Measurements from ENCODE around the gene GRM8. TPM values are rescaled to one million over a fixed set of nuclear protein-coding genes. Genes with fewer than 3 reads are reported as not detected.

The GRM8 gene
- total RNA-seq, 4 donors from 2014 or later: 1.0 to 5.0 TPM; not detected in 2

GRCh38 chr7:126557271-126557670 lies 695.5 kb downstream of the GRM8 start:
- Histone ChIP-seq H3K4me1 (no peaks in the 10 kb centered on the region), H3K36me3 (no peaks in the 10 kb centered on the region), H3K27ac (no peak overlapping the region), H3K4me3 (no peak overlapping the region), H3K9me3 (no peaks in the 10 kb centered on the region), H3K27me3 (no peaks in the 10 kb centered on the region)
- TF ChIP-seq, protein P1, sequence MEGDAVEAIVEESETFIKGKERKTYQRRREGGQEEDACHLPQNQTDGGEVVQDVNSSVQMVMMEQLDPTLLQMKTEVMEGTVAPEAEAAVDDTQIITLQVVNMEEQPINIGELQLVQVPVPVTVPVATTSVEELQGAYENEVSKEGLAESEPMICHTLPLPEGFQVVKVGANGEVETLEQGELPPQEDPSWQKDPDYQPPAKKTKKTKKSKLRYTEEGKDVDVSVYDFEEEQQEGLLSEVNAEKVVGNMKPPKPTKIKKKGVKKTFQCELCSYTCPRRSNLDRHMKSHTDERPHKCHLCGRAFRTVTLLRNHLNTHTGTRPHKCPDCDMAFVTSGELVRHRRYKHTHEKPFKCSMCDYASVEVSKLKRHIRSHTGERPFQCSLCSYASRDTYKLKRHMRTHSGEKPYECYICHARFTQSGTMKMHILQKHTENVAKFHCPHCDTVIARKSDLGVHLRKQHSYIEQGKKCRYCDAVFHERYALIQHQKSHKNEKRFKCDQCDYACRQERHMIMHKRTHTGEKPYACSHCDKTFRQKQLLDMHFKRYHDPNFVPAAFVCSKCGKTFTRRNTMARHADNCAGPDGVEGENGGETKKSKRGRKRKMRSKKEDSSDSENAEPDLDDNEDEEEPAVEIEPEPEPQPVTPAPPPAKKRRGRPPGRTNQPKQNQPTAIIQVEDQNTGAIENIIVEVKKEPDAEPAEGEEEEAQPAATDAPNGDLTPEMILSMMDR (IDR thresholded peaks at IDR 0.05): no peak
- TF ChIP-seq POLR2A (IDR thresholded peaks at IDR 0.05): no peak
- DNase-seq: no peak

- H3K9me3 ChIP-seq: no peaks in the 10 kb centered on the region
- no peak for DNase-seq
- H3K27me3 ChIP-seq: no peaks in the 10 kb centered on the region
- no peak overlapping the region for H3K27ac ChIP-seq
- TF ChIP-seq, protein P1 (IDR thresholded peaks at IDR 0.05): no peak
- TF ChIP-seq POLR2A (IDR thresholded peaks at IDR 0.05): no peak
- H3K4me1 ChIP-seq: no peaks in the 10 kb centered on the region
- H3K4me3 ChIP-seq: no peak overlapping the region
- no peaks in the 10 kb centered on the region for H3K36me3 ChIP-seq
These were observed 711.3 kb downstream of the GRM8 start for GRCh38 chr7:126541406-126541805.

DNA sequence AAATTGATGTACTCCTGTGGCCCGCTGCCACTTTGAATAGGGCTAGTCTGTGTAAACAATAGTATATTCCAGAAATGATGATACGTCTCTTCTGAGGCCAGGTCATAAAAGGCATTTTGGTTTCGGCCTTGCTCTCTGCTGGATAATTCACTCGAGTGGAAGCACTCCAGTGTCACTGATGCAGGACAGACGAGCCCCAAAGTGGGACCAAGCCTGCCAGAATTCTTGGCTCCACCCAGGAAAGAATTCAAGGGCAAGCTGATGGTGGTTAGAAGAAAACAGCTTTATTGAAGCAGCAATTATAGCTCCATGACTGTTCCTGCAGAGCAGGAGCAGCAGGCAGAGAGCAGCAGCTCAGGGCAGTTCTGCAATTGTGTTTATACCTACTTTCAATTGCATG lies 717.6 kb downstream of the GRM8 start:
- no peaks in the 10 kb centered on the region for H3K36me3 ChIP-seq
- no peaks in the 10 kb centered on the region for H3K9me3 ChIP-seq
- no peaks in the 10 kb centered on the region for H3K4me1 ChIP-seq
- TF ChIP-seq, protein P1 (IDR thresholded peaks at IDR 0.05): no peak
- no peak for TF ChIP-seq POLR2A (IDR thresholded peaks at IDR 0.05)
- DNase-seq: no peak
- no peak overlapping the region for H3K4me3 ChIP-seq
- no peak overlapping the region for H3K27ac ChIP-seq
- no peaks in the 10 kb centered on the region for H3K27me3 ChIP-seq

DNA sequence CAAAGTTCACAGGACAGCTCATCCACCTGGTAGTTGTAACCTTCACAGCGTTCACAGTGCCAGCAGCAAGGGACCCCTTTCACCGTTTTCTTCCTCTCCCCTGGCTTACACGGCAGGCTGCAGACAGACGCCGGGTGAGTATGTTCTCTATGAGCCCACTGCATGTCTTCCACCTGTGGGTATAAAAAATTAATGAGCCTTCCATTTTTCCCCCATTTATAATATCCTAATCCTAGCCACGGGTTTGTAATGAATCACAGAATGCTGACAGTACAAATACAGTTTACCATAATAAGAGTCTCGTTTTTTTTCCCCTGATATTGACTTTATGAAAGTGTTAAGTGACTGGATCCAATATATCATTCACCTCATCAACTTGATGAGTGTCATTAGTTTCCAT lies 719.0 kb downstream of the GRM8 start:
- Histone ChIP-seq H3K27me3 (no peaks in the 10 kb centered on the region), H3K27ac (no peak overlapping the region), H3K9me3 (no peaks in the 10 kb centered on the region), H3K36me3 (no peaks in the 10 kb centered on the region), H3K4me3 (no peak overlapping the region), H3K4me1 (no peaks in the 10 kb centered on the region)
- TF ChIP-seq, protein P1 (IDR thresholded peaks at IDR 0.05): no peak
- TF ChIP-seq POLR2A (IDR thresholded peaks at IDR 0.05): no peak
- no peak for DNase-seq

DNA sequence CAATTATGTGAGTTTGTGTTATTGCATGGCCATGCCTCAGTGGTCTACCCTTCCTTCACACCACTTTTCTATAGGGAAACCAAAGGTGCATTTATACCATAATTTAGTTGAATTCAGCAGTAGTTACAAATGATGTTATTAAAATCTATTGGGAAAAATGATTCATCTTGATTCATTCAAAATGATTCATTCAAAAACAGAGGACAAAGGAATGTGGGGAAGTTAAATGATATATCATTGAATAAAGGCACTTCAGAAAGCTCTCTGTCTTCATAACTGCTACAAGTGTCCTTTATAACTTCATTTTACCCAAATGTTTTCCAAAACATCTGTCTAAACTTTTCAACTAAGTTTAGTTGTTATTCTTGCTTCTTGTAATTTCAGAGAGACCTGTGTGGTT lies 722.9 kb downstream of the GRM8 start:
- Histone ChIP-seq H3K27ac (no peak overlapping the region), H3K4me1 (no peaks in the 10 kb centered on the region), H3K27me3 (no peaks in the 10 kb centered on the region)

More for the DNA sequence above, 722.9 kb downstream of the GRM8 start:
- TF ChIP-seq POLR2A (IDR thresholded peaks at IDR 0.05): no peak
- TF ChIP-seq, protein P1 (IDR thresholded peaks at IDR 0.05): no peak
- H3K9me3 ChIP-seq: no peaks in the 10 kb centered on the region
- H3K4me3 ChIP-seq: no peak overlapping the region
- no peak for DNase-seq
- no peaks in the 10 kb centered on the region for H3K36me3 ChIP-seq
